Panc1 (cell line): ENCODE measurements around the gene MFAP4. TPM values are rescaled to one million over a fixed set of nuclear protein-coding genes. Genes with fewer than 3 reads are reported as not detected.

Experiments used
- ATAC-seq: fragments of 200-7000 bp; cut with Tn5 transposase; 2 replicates; pipeline ENCODE4 v1.9.1; 2020; ENCODE audit warnings: mild to moderate bottlenecking, moderate library complexity
- BruUV-seq: library from RNA; stranded (reverse); fragments of 400-500 nt; replicated peaks from 2 replicates; lab custom pipeline; 2021; lab: Mats Ljungman, UMichigan
- CTCF ChIA-PET: fragments of 300-600 bp; sonication (Branson Sonifier 250); formaldehyde crosslinking; loops from one replicate; lab custom pipeline; 2022; ENCODE audit warnings: antibody characterized with exemption; lab: Charles Lee
- POLR2A ChIA-PET: fragments of 300-600 bp; sonication (Branson Sonifier 250); formaldehyde crosslinking; loops from one replicate; lab custom pipeline; 2022; ENCODE audit warnings: antibody characterized with exemption; lab: Charles Lee
- DNase-seq: peaks from one replicate; pipeline ENCODE4 v3.0.0-alpha.2; 2010; ENCODE audit warnings: low read depth, low spot score
- H3K27ac ChIP-seq: 2 replicates; pipeline ENCODE4 v1.5.1; 2011; ENCODE audit warnings: mild to moderate bottlenecking, low read length, inconsistent platforms
- H3K27me3 ChIP-seq: fragments of 200-500 bp; sonication (Bioruptor generic); 2 replicates; pipeline ENCODE4 v1.6.0; 2014; ENCODE audit warnings: low read length, inconsistent platforms; ENCODE audit not compliant: control insufficient read depth, insufficient read depth
- H3K36me3 ChIP-seq: fragments of 200-500 bp; sonication (Bioruptor generic); 2 replicates; pipeline ENCODE4 v1.5.1; 2014; ENCODE audit warnings: inconsistent platforms, mild to moderate bottlenecking, low read length, moderate library complexity; ENCODE audit not compliant: control insufficient read depth, insufficient read depth
- H3K4me1 ChIP-seq: 2 replicates; pipeline ENCODE4 v1.5.1; 2011; ENCODE audit warnings: inconsistent platforms, mild to moderate bottlenecking, low read length, moderate library complexity; ENCODE audit not compliant: control insufficient read depth, insufficient read depth
- H3K4me3 ChIP-seq, 2 experiments: 2 replicates each; pipeline ENCODE4 v1.5.1; 2011 to 2012; ENCODE audit warnings: low read depth in 2 of 2, low read length in 2 of 2, mild to moderate bottlenecking in 2 of 2, inconsistent platforms in 1 of 2, moderate library complexity in 1 of 2
- H3K9me3 ChIP-seq: fragments of 200-500 bp; sonication (Bioruptor generic); 2 replicates; pipeline ENCODE4 v1.5.1; 2014; ENCODE audit warnings: low read depth, mild to moderate bottlenecking, inconsistent platforms, low read length, moderate library complexity; ENCODE audit not compliant: control insufficient read depth, insufficient read depth
- CTCF ChIP-seq: fragments of 450-650 bp; IDR thresholded peaks from 2 replicates; pipeline ENCODE4 v1.5.1; 2017; ENCODE audit warnings: mild to moderate bottlenecking
- POLR2AphosphoS5 ChIP-seq: IDR thresholded peaks from 2 replicates; pipeline ENCODE4 v1.6.1; 2012; ENCODE audit warnings: mild to moderate bottlenecking, low read depth, low read length, moderate library complexity
- REST ChIP-seq, 2 experiments: IDR thresholded peaks; 2 replicates each; pipeline ENCODE4 v1.6.1; 2011 to 2012; ENCODE audit warnings: low read depth in 2 of 2, control low read depth in 1 of 2, low read length in 1 of 2, mild to moderate bottlenecking in 1 of 2, moderate library complexity in 1 of 2; ENCODE audit not compliant: insufficient read depth in 1 of 2
- SIN3A ChIP-seq: IDR thresholded peaks from 2 replicates; pipeline ENCODE4 v1.6.1; 2012; ENCODE audit warnings: low read depth, mild to moderate bottlenecking, low read length, moderate library complexity, borderline replicate concordance; ENCODE audit not compliant: insufficient read depth
- TCF7L2 ChIP-seq: IDR thresholded peaks from 2 replicates; pipeline ENCODE4 v1.6.1; 2011; ENCODE audit warnings: mild to moderate bottlenecking, low read depth, low read length, inconsistent platforms
- in situ Hi-C: cut with HindIII; loops from 2 replicates; pipeline ENCODE4 v1.10.0; 2016; ENCODE audit warnings: low sequenced_read_pairs, low pct_unique_long_range_greater_than_20kb
- intact Hi-C: fragments of 100-400 bp; cut with micrococcal nuclease; formaldehyde crosslinking; loops from one replicate; pipeline ENCODE4 v1.10.0; 2022; ENCODE audit not compliant: unreplicated experiment
- total RNA-seq: library from RNA; stranded (reverse); gene quantifications from one replicate; pipeline ENCODE4 v1.2.1, GENCODE V29; 2021; ENCODE audit not compliant: unreplicated experiment

MFAP4 gene
- total RNA-seq, 1 experiment from 2014 or later = 0.92 TPM

- H3K36me3 ChIP-seq = peaks cover 6% of the 10 kb centered on the region
- H3K27me3 ChIP-seq = no peaks in the 10 kb centered on the region
- intact Hi-C loops (loop anchor here (5.0 kb wide), 1 partner anchor 72 kb away; no protein-coding TSS in a partner anchor), in situ Hi-C loops (no loop called here)
- H3K4me3 ChIP-seq = no peak overlapping the region
- ATAC-seq (no peak), DNase-seq (no peak)
- H3K27ac ChIP-seq = no peak overlapping the region
- CTCF ChIA-PET = no interaction called here
- H3K9me3 ChIP-seq = no peaks in the 10 kb centered on the region
- BruUV-seq = no TSS peak
- no peaks in the 10 kb centered on the region; the same call in 1 of the 2 replicates for H3K4me1 ChIP-seq
- POLR2A ChIA-PET = no interaction called here
- TF ChIP-seq REST (IDR thresholded peaks at IDR 0.05; ENCODE audit: insufficient read depth in 1 of 2, low read depth in 2 of 2, low read length in 1 of 2) (no peak), SIN3A (no peak), TCF7L2 (no peak), POLR2AphosphoS5 (no peak), CTCF (no peak)
Observed at GRCh38 chr17:19375732-19376131, 11.3 kb downstream of the MFAP4 start.

- ChIA-PET CTCF (no interaction called here), POLR2A (no interaction called here)
- Histone ChIP-seq H3K27me3 (no peaks in the 10 kb centered on the region), H3K4me1 (no peaks in the 10 kb centered on the region; the same call in 1 of the 2 replicates), H3K27ac (no peak overlapping the region), H3K9me3 (no peaks in the 10 kb centered on the region), H3K4me3 (no peak overlapping the region), H3K36me3 (peaks cover 6% of the 10 kb centered on the region; the same call in 1 of the 2 replicates)
- DNase-seq = no peak
- in situ Hi-C loops (no loop called here), intact Hi-C loops (no loop called here)
- no peak for TF ChIP-seq TCF7L2
- no peak for TF ChIP-seq CTCF
- no peak for TF ChIP-seq REST (IDR thresholded peaks at IDR 0.05; ENCODE audit: insufficient read depth in 1 of 2, low read depth in 2 of 2, low read length in 1 of 2)
- TF ChIP-seq SIN3A = no peak
- no peak for TF ChIP-seq POLR2AphosphoS5
- ATAC-seq = no peak
- no TSS peak for BruUV-seq
Observed at GRCh38 chr17:19374136-19374535, 12.9 kb downstream of the MFAP4 start.
